Adipose tissue (tissue), 3 donors: ENCODE measurements around the gene CIROP. TPM values are rescaled to one million over a fixed set of nuclear protein-coding genes. Genes with fewer than 3 reads are reported as not detected.

ENCODE experiments used
- H3K27ac ChIP-seq: one replicate; pipeline ENCODE4 v1.5.1; 2013; ENCODE audit warnings: low read depth, low read length
- WGBS, 3 donors: extraction: QIAGEN DNeasy Blood & Tissue Kit; methylation state at CpG; one replicate each; pipeline ENCODE4 v1.1.7; 2013; 5-methylcytosine and 5-hydroxymethylcytosine counted together
- polyA plus RNA-seq, 3 donors: library from polyadenylated mRNA; stranded (reverse); fragments of 200-250 nt; gene quantifications; one replicate each; pipeline ENCODE4 v1.2.3, GENCODE V29; 2013
- donor health status: healthy with polysubstance abuse.
- donor health status: Bipolar disorder and iron deficiency.
- donor health status: healthy.

Gene CIROP
- polyA plus RNA-seq, 3 donors: 0.03 to 0.56 TPM; not detected in 1

GRCh38 chr14:23136566-23137133 is 31.9 kb upstream of the CIROP start:
- 83 to 94% (median 85%) methylated on average over 16 of the region's 16 CpGs for WGBS, 3 donors

GRCh38 chr14:23132970-23133369 is 28.2 kb upstream of the CIROP start:
- 68 to 85% (median 74%) methylated on average over 8 of the region's 8 CpGs for WGBS, 3 donors
- no peak overlapping the region for H3K27ac ChIP-seq

More at GRCh38 chr14:23136566-23137133, 31.9 kb upstream of the CIROP start:
- no peak overlapping the region for H3K27ac ChIP-seq

- H3K27ac ChIP-seq: no peak overlapping the region
Observed at GRCh38 chr14:23131482-23131881, 26.7 kb upstream of the CIROP start.

GRCh38 chr14:23130871-23131270 is 26.1 kb upstream of the CIROP start:
- H3K27ac ChIP-seq: no peak overlapping the region
- 34 to 80% (median 42%) methylated on average over 3 of the region's 3 CpGs for WGBS, 3 donors

More at GRCh38 chr14:23131482-23131881, 26.7 kb upstream of the CIROP start:
- 81 to 94% (median 89%) methylated on average over 5 of the region's 5 CpGs for WGBS, 3 donors

- H3K27ac ChIP-seq: no peak overlapping the region
- WGBS, 3 donors: 84 to 91% (median 85%) methylated on average over 7 of the region's 7 CpGs
Observed at GRCh38 chr14:23129759-23130316, 25.0 kb upstream of the CIROP start.

GRCh38 chr14:23128969-23129758 is 24.4 kb upstream of the CIROP start:
- 86 to 91% (median 88%) methylated on average over 7 of the region's 7 CpGs for WGBS, 3 donors
- H3K27ac ChIP-seq: no peak overlapping the region

- H3K27ac ChIP-seq: no peak overlapping the region
- 91 to 96% (median 95%) methylated on average over 3 of the region's 3 CpGs for WGBS, 3 donors
Observed at GRCh38 chr14:23127861-23128260, 23.1 kb upstream of the CIROP start.

GRCh38 chr14:23126548-23127278 is 21.9 kb upstream of the CIROP start:
- WGBS, 3 donors: 82 to 88% (median 86%) methylated on average over 8 of the region's 8 CpGs
- no peak overlapping the region for H3K27ac ChIP-seq

- H3K27ac ChIP-seq: no peak overlapping the region
- WGBS, 3 donors: 65 to 85% (median 72%) methylated on average over 9 of the region's 9 CpGs
Observed at GRCh38 chr14:23125933-23126524, 21.2 kb upstream of the CIROP start.

GRCh38 chr14:23125011-23125410 is 20.2 kb upstream of the CIROP start:
- 67 to 72% (median 68%) methylated on average over 3 of the region's 3 CpGs for WGBS, 3 donors
- H3K27ac ChIP-seq: no peak overlapping the region

GRCh38 chr14:23124337-23124954 is 19.7 kb upstream of the CIROP start:
- no peak overlapping the region for H3K27ac ChIP-seq
- WGBS, 3 donors: 85 to 93% (median 93%) methylated on average over 13 of the region's 13 CpGs

GRCh38 chr14:23123419-23123818 is 18.6 kb upstream of the CIROP start:
- H3K27ac ChIP-seq: no peak overlapping the region

GRCh38 chr14:23122086-23122485 is 17.3 kb upstream of the CIROP start:
- H3K27ac ChIP-seq: no peak overlapping the region
- 92 to 95% (median 94%) methylated on average over 6 of the region's 6 CpGs for WGBS, 3 donors

More at GRCh38 chr14:23123419-23123818, 18.6 kb upstream of the CIROP start:
- 31 to 61% (median 52%) methylated on average over 8 of the region's 8 CpGs for WGBS, 3 donors

GRCh38 chr14:23121361-23121771 is 16.6 kb upstream of the CIROP start:
- H3K27ac ChIP-seq: no peak overlapping the region

GRCh38 chr14:23120541-23121251 is 15.9 kb upstream of the CIROP start:
- no peak overlapping the region for H3K27ac ChIP-seq
- 14 to 19% (median 15%) methylated on average over 9 of the region's 9 CpGs for WGBS, 3 donors

More at GRCh38 chr14:23121361-23121771, 16.6 kb upstream of the CIROP start:
- 31 to 34% (median 33%) methylated on average over 6 of the region's 6 CpGs for WGBS, 3 donors

- H3K27ac ChIP-seq: no peak overlapping the region
- 49 to 63% (median 56%) methylated on average over 16 of the region's 16 CpGs for WGBS, 3 donors
Observed at GRCh38 chr14:23119363-23120327, 14.9 kb upstream of the CIROP start.
